Measurements from ENCODE around the gene C1orf122.

- no peak for TF ChIP-seq JUND (IDR thresholded peaks at IDR 0.05; ENCODE audit: low read length)
- no peak for TF ChIP-seq MAFK (IDR thresholded peaks at IDR 0.05; ENCODE audit: low read depth, low read length)
- TF ChIP-seq ATF3 (IDR thresholded peaks at IDR 0.05; ENCODE audit: insufficient read depth, low read depth, low read length): no peak
- TF ChIP-seq EP300 (IDR thresholded peaks at IDR 0.05; ENCODE audit: borderline replicate concordance in 1 of 2, low read depth in 2 of 2, low read length in 2 of 2): no peak
Measured at GRCh38 chr1:37839676-37840075, 32.1 kb downstream of the C1orf122 start.
